Fibroblast of skin of abdomen (primary cell): ENCODE data around the gene GBF1. TPM values are rescaled to one million over a fixed set of nuclear protein-coding genes. Genes with fewer than 3 reads are reported as not detected.
"Not testable (repeated sequence)": the region's sequence is repeated elsewhere in the genome, so short reads cannot be mapped to it uniquely, and the experiment has no call there.

Source experiments
- DNase-seq: peaks from one replicate; pipeline ENCODE4 v3.0.0-alpha.2; 2013
- polyA plus RNA-seq, 2 experiments: library from polyadenylated mRNA; unstranded; fragments of 120-200 nt; gene quantifications; one replicate each; pipeline ENCODE4 v1.2.1, GENCODE V29; 2013; ENCODE audit not compliant: insufficient read length in 2 of 2

GBF1 gene, protein sequence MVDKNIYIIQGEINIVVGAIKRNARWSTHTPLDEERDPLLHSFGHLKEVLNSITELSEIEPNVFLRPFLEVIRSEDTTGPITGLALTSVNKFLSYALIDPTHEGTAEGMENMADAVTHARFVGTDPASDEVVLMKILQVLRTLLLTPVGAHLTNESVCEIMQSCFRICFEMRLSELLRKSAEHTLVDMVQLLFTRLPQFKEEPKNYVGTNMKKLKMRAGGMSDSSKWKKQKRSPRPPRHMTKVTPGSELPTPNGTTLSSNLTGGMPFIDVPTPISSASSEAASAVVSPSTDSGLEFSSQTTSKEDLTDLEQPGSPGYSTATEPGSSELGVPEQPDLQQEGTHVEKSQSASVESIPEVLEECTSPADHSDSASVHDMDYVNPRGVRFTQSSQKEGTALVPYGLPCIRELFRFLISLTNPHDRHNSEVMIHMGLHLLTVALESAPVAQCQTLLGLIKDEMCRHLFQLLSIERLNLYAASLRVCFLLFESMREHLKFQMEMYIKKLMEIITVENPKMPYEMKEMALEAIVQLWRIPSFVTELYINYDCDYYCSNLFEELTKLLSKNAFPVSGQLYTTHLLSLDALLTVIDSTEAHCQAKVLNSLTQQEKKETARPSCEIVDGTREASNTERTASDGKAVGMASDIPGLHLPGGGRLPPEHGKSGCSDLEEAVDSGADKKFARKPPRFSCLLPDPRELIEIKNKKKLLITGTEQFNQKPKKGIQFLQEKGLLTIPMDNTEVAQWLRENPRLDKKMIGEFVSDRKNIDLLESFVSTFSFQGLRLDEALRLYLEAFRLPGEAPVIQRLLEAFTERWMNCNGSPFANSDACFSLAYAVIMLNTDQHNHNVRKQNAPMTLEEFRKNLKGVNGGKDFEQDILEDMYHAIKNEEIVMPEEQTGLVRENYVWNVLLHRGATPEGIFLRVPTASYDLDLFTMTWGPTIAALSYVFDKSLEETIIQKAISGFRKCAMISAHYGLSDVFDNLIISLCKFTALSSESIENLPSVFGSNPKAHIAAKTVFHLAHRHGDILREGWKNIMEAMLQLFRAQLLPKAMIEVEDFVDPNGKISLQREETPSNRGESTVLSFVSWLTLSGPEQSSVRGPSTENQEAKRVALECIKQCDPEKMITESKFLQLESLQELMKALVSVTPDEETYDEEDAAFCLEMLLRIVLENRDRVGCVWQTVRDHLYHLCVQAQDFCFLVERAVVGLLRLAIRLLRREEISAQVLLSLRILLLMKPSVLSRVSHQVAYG (N-terminal part only)
- 43.8 TPM for polyA plus RNA-seq (2013, experiment 1 of 2; ENCODE audit: insufficient read length)
- 44.2 TPM for polyA plus RNA-seq (2013, experiment 2 of 2; ENCODE audit: insufficient read length)

DNA sequence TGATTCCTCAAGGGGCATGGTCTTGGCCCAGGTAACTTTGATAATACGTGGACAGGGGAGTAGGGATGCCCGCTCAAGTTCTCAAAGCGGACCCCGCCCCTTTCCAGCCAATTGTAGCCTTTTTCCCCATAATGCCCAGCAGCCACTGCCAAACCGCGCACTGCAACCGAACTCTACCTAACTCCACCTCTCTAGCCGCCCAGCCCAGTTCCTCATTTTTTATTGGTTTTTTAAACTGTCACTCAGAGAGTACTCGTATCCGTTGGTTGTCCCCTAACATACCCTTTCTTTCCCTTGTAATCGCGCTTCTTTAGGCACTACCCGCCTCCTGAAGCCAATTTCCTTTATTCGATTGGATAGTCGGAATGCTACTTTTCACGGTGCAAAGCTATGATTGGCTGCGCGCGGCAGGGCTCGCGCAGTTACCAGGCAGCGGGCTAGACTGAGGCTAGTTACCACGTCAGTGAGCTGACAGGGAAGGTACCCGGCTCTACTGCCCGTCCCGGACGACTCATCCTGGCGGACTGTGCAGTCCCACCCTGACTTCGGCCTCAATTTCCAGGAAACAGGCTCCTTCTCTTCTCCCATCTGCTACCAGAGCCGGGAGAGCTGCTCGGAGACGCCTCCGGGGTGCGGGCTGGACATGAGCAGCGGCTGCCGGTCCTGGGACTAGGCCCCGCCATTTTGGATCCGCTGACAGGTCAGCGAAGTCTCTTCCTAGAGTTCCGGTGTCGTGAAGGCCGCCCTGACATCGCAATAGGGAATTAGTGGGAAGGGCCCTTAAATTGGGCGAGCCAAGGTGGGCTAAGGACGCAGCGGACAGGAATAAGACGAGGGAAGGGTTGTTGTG, at the start of gene GBF1:
Gene GBF1, plus strand, starts transcription at position 451 of the 850 bp plus-strand sequence. CDS start 13,407 bp downstream, outside the sequence.
- DNase-seq = peak; percentile 100

DNA sequence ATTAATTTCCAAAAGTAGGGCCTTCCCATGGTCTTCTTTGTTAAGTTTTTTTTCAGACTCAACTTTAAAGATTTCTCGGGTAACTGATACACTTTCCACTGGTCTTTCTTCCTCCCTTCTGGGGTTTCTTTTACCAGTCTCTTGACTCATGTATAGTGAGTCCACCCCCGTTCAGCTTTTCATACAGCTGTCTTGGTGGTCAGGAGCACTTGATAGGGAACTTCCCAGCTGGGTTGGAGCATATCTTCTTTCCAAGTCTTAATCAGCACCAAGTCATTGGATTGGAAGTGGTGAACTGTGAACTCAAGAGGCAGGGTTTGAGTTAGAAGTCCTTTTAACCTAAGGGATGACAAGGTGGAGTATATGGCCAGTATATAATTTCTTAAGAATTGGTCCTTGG, 48.4 kb upstream of the GBF1 start:
- no peak for DNase-seq

DNA sequence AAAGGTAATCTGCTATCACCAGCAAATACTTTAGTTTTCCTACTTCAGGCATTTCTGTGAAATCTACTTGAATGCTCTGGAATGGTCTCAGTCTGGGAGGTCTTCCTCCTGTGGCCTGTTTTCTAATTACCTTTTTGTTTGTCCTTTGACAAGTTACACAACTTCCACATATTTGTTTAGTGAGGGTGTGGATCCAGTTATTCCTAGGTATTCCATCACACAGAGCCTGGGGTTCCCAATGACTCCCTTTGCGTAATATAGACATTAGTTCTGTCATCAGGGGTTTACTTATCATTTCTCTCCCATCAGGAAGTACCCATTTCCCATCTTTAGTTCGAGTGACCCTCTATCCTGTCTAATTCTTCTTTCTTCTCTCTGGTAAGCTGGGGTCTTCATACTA, 47.3 kb upstream of the GBF1 start:
- no peak for DNase-seq

DNA sequence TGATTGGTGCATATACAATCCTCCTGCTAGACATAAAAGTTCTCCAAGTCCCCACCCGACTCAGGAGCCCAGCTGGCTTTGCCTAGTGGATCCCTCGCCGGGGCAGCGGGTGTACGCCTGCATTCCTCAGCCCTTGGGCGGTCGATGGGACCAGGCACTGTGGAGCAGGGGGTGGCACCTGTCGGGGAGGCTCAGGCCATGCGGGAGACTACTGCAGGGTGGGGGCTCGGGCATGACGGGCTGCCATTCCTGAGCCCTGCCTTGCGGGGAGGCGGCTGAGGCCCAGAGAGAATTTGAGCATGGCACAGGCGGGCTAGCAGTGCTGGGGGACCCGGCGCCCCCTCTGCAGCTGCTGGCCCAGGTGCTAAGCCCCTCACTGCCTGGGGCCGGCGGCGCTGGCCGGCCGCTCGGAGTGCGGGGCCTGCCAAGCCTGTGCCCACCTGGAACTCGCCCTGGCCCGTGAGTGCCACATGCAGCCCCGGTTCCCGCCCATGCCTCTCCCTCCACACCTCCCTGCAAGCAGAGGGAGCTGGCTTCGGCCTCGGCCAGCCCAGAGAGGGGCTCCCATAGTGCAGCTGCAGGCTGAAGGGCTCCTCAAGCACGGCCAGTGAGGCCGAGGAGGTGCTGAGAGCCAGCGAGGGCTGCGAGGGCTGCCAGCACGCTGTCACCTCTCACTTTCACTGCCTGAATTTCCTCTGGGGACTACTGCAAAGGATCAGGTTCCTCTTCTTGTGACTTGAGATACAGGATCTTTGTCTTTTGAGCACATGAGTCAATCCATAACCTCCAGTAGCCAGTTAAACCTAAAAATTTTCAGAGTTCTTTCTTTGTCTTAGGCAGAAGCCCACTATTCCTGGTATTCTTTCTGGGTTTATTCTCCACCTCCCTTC, 44.3 kb upstream of the GBF1 start:
- no peak for DNase-seq

DNA sequence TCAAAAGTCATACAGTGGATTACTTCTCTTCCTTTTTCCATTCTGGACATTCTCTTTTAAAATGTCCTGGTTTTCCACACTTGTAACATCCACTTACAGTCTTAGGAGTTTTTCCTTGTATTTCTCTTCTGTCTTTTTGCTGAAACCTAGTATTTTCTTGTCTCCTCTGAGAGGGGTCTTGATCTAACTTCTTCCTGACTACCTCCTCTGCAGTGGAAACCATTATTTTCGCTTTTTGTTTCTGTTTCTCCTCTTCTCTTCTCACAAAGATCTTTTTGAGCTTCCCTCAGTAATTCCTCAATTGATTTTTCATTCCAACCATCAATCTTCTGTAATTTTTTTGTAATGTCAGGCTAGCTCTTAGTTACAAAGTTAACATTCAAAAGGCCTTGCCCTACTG, 42.9 kb upstream of the GBF1 start:
- DNase-seq = no peak

DNA sequence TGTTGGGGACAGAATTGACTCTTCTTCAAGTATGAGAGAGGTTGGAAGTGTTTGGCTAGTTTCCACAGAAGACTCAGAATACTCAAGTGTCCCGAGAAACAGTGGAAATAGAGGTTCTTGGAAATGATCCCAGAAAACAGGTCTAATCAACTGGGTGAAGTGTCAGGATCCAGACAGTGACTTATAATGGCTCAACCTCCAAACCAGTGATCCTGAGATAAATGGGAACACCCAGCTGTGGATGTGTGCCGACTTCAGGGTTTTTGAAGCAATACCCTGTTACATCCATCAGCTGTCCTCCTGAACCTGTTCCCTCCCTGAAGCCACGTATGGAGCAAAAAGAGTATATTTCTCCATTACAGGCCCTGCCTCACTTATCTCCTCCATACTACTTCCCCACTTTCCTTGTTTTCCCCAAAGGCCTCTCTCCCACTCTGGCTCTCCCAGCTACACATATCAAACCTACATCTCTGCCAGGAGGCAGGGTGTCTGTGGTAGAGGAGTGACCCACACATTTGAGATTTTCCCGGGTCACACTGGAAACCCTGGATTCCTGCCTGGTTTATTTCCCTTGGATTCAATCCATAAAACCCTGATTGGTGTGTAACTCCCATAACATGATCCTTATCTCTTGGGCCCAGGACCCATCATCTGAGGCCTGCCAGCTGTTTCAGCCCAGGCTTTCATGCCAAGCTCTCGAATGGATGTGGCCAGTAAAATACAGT, 36.9 kb upstream of the GBF1 start:
- no peak for DNase-seq

DNA sequence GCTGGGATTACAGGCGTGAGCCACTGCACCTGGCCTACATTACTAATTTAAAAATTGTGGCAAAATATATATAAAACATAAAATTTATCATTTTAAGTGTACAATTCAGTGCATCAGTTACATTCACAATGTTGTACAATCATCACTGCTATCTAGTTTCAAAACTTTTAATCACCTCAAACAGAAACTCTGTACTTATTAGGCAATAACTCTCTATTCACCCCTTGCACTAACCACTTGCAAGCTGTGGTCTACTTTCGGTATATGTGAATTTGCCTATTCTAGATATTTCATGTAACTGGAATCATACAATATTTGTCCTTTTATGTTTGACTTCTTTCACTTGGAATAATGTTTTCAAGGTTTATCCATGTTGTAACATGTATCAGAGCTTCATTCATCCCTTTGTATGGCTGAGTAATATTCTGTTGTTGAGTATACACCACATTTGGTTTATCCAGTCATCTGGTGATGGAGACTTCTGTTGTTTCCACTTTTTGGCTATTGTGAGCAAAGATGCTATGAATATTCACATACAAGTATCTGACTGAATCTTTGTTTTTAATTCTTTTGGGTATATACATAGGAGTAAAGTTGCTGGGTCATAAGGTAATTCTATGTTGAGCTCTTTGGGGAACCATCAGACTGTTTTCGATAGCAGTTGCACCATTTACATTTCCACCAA, 33.6 kb upstream of the GBF1 start:
- no peak for DNase-seq

DNA sequence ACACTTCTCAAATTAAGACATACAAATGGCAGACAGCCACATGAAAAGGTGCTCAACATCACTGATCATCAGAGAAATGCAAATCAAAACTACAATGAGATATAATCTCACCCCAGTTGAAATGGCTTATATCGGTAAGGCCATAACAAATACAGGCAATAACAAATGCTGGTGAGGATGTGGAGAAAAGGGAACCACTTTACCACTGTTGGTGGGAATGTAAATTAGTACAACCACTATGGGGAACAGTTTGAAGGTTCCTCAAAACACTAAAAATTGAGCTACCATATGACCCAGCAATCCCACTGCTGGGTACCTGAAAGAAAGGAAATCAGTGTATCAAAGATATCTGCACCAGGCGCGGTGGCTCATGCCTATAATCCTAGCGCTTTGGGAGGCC, 31.7 kb upstream of the GBF1 start:
- DNase-seq = not testable (repeated sequence)

DNA sequence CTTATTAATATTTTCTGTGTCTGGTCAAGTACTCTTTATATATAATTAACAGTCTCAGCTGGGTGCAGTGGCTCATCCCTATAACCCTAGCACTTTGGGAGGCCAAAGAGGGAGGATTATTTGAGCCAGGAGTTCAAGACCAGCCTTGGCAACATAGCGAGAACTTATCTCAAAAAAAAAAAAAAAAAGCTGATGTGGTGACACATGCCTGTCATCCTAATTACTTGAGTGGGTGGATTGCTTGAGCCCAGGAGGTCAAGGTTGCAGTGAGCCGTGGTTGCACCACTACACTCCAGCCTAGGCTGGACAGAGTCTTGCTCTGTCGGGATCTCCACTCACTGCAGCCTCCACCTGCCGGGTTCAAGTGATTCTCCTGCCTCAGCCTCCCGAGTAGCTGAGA, 26.0 kb upstream of the GBF1 start:
- no peak for DNase-seq

DNA sequence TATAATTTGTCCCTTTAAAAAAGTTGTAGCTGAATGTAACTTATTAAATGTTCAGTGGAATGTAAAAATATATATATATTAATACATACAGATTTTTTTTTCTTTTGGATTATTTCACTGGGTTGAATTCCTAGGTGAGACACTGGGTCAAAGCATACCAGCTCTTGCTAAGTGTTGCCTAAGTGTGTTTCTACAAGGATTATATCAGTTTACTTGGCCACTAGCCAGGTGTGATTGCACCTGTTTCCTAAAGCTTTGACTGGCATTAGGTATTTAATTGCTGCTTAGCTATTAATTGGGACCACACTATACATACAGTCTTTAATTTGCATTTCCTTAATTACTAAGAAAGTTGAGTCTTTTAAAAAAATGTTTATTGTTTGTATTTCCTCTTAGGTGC, 24.7 kb upstream of the GBF1 start:
- DNase-seq = no peak

DNA sequence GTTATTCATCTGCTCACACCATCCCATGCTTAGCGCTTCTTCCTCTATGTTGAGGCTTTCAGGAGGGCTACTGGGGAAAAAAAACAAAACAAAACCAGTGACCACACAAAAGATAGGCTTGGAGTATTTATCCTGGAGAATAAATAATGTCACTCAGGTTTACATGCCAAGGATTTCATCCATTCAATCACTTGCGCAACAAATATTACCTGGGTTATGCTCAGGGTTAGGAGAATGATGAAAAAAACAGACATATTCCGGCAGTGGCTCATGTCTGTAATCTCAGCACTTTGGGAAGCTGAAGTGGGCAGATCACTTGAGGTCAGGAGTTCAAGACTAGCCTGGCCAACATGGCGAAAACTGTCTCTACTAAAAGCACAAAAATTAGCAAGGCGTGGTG, 22.5 kb upstream of the GBF1 start:
- no peak for DNase-seq

DNA sequence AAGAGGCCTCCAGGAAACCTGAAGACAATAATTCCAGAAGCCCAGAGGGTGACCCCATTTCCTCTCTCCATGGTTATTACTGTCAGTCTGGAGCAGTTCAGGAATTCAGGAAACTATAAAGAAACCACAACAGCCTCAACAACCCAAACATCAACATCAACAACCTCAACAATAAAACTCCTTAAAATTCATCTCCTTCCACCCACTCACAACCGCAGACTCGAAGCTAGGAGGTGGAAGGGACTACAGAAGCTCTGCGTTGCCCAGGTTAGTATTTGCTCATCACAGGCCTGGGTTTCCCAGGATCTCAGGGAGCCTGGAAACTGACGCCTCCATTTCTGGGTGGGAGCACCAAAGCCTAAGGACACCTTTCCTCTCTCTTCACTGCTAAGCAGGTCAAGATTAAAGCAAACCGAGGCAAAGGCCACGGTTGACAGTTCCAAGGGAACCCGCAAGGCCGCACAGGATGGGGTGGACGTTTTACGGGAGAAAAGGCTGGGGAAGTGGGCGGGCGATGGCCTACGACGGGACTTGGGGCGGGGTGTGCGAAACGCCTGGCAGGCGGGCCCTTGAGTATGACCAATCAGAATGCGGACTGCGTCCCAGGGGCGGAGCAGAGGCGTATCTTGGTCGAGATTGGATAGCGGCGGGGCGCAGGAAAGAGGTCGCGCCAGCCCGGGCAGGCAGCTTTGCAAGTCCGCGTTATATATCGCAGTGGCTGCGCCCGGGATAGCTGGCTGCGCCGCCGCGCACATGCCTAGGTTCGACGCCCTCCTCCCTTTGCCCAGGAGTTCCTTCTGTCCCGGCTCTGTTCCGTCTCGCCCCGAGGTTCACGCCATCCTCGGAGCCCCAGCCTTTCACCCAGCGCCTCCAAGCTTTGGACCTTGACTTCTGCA, 19.4 kb upstream of the GBF1 start, which contains the start of gene ELOVL3:
Gene ELOVL3, plus strand, starts transcription at position 654 of the 896 bp plus-strand sequence. CDS start 250 bp downstream, outside the sequence.
- peak; percentile 94 for DNase-seq

DNA sequence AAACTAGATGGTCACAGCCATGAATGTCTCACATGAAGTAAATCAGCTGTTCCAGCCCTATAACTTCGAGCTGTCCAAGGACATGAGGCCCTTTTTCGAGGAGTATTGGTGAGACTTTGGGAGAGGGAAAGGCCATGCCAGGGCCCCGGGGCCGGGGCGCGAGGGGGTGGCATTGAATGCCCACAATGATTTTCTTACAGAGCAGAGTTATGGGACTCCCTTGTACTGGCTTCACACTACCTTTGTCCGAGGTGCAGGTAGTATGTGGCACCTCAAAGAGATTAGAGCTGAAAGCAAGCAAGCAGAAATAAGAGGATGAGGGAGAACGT, 18.8 kb upstream of the GBF1 start:
- DNase-seq = no peak

DNA sequence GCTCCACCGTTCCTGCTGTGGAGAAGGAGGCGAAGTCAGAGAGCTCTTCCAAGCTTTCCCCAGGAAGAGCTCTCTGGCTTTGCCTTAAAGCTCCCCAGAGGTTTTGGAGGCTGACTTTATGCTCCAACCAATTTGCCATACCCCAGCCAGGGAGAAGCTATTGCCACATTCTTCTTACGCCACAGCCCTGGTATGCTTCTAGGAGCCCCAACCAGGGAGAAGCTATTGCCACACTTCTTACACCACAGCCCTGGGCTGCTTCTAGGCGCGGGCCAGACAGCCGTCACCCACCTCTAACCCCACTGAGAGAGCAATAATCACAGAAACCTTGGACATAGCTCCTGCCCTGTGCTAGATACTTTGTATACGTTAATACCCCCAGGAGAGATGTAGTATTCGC, 18.3 kb upstream of the GBF1 start:
- peak; percentile 52 for DNase-seq

DNA sequence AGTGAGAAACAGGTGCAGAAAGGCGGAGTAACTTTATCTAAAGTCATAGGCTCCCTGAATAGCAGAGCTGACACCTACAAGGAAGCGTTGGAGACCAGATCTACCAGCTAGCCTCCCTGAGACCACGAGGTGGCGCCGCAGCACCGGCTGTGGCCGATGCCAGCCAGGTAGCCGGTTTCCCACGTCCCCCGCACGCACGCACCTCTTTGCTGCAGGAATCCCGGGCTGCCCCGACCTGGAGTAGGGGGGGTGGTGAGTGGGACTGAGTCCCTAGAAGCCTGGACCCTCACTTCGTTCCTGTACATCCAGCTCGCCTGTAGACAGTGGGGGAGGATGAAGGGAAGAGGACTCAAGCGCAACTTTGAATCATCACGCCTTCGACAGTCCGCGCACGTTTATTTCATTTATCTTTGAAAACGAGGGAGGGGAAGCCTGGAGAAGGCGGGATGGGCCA, 15.5 kb upstream of the GBF1 start:
- DNase-seq = peak; percentile 61

DNA sequence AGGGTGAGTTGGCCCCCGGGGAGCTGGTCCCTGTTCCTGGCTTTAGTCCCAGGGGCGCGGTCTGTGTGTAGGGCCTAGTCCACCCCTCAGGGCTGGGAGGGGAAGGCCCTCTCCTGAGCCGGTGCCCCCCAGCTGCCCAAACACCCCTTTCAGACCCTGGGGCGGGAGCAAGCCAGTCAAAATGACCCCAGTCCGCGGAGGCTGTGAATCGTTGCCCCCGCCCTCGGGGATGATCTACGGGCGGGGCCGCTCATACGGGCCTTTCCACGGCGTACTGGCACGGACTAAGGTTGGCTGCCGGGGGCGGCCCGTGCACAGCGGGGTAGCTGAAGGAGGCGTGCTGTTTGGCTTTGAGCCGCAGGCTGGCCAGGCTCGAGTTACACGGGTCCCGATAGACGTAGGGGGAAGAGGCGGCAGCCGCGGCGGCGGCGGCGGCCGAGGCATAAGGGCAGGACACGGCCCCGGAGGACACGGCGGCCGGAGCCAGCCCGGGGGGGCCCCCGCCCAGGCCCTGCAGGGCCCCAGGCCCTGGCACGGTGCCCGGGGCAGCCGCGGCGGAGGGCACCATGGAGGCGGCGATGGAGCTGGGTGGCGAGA, 15.0 kb upstream of the GBF1 start:
- DNase-seq = peak; percentile 30

DNA sequence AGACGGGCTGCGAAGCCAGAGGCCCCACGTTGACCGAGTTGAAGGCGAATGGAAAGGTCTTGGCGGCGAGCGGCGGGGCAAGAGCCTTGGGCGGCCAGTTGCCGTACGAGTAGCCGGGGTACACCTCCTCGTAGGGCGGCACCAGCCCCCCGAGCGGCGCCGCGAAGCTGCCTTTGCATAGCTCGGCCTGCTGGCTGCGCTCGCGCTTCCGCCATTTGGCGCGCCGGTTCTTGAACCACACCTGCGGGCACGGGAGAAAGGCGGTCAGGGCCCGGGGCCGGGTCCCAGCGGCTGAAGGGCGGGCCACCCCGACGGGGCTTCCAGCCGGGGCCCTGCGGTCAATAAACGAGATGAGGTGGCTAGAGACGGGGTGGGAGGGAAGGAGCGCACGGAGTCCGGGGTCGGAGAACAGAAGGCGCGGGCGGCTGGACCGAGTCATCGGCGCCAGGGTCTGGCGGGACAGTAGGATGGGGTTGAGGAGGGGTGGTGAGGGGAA, 14.4 kb upstream of the GBF1 start:
- no peak for DNase-seq
